Calu3 (cell line): ENCODE results near the gene NPHS2. TPM values are rescaled to one million over a fixed set of nuclear protein-coding genes. Genes with fewer than 3 reads are reported as not detected.

ENCODE experiments used
- BruUV-seq: library from RNA; stranded (reverse); fragments of 400-500 nt; replicated peaks from 2 replicates; lab custom pipeline; 2021; lab: Mats Ljungman, UMichigan
- CTCF ChIA-PET: fragments of 300-600 bp; sonication (Branson Sonifier 250); formaldehyde crosslinking; loops from one replicate; lab custom pipeline; 2022; ENCODE audit warnings: antibody characterized with exemption; lab: Charles Lee
- DNase-seq: peaks from one replicate; pipeline ENCODE4 v3.0.0; 2022
- H3K27ac Mint-ChIP-seq: one replicate; pipeline ENCODE4 v1.8.0; 2022; ENCODE audit warnings: mixed read lengths; ENCODE audit not compliant: unreplicated experiment
- H3K27me3 Mint-ChIP-seq: one replicate; pipeline ENCODE4 v1.8.0; 2022; ENCODE audit warnings: mixed read lengths; ENCODE audit not compliant: unreplicated experiment
- H3K36me3 Mint-ChIP-seq: one replicate; pipeline ENCODE4 v1.8.0; 2022; ENCODE audit warnings: mild to moderate bottlenecking, moderate library complexity, mixed read lengths; ENCODE audit not compliant: insufficient read depth, unreplicated experiment
- H3K4me1 Mint-ChIP-seq: one replicate; pipeline ENCODE4 v1.8.0; 2022; ENCODE audit warnings: mild to moderate bottlenecking, low read depth, mixed read lengths; ENCODE audit not compliant: unreplicated experiment
- H3K4me3 Mint-ChIP-seq: one replicate; pipeline ENCODE4 v1.8.0; 2022; ENCODE audit warnings: mild to moderate bottlenecking, low read depth, moderate library complexity, mixed read lengths; ENCODE audit not compliant: unreplicated experiment
- H3K9me3 Mint-ChIP-seq: one replicate; pipeline ENCODE4 v1.8.0; 2022; ENCODE audit warnings: low read depth, mixed read lengths; ENCODE audit not compliant: unreplicated experiment
- intact Hi-C: fragments of 100-400 bp; cut with micrococcal nuclease; formaldehyde crosslinking; loops from one replicate; pipeline ENCODE4 v1.10.0; 2022; ENCODE audit not compliant: unreplicated experiment
- total RNA-seq: library from RNA; stranded (reverse); gene quantifications from 2 replicates; pipeline ENCODE4 v1.2.3, GENCODE V29; 2022
- TF ChIP-seq, protein P1 (sequence below): fragments of 200-600 bp; IDR thresholded peaks from one replicate; pipeline ENCODE4 v1.8.0; 2022; ENCODE audit warnings: antibody characterized with exemption; ENCODE audit not compliant: unreplicated experiment

Gene NPHS2
- total RNA-seq, 1 experiment from 2014 or later, result not detected

DNA sequence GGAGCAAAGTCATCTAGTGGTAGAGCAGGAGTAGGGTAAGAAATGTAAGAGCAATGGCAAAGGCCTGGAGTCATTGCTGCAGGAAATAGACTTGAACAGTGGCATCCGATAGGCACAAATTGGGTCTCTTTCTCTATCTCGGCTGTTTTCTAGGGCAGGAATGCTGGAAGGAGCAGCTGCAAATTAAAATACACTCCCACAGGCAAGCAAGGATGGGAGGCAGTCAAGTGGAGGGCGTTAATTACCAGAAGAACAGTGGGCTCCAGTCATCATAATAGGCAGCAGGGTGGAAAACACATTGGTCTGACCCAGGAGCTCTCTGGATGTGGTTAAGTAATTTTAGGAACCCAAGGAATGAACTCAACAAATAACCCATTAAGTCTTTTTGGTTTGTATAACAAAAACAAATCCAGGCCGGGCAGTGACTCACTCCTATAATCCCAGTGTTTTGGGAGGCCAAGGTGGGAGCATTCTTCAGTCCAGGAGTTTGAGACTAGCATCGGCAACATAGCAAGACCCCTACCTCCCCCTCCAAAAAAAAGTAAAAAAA lies 8.1 kb upstream of the NPHS2 start:
- DNase-seq, result no peak
- H3K4me3 Mint-ChIP-seq, result no peak overlapping the region
- CTCF ChIA-PET, result no interaction called here

GRCh38 chr1:179576509-179576908 lies 761 bp upstream of the NPHS2 start:
- no peak overlapping the region for H3K4me3 Mint-ChIP-seq
- peaks cover 8% of the 10 kb centered on the region for H3K4me1 Mint-ChIP-seq
- peaks cover 92% of the 10 kb centered on the region for H3K27me3 Mint-ChIP-seq
- H3K9me3 Mint-ChIP-seq, result no peaks in the 10 kb centered on the region
- no peak for DNase-seq
- no TSS peak for BruUV-seq
- no peaks in the 10 kb centered on the region for H3K36me3 Mint-ChIP-seq
- no peak overlapping the region for H3K27ac Mint-ChIP-seq
- intact Hi-C loops, result no loop called here
- TF ChIP-seq, protein P1, sequence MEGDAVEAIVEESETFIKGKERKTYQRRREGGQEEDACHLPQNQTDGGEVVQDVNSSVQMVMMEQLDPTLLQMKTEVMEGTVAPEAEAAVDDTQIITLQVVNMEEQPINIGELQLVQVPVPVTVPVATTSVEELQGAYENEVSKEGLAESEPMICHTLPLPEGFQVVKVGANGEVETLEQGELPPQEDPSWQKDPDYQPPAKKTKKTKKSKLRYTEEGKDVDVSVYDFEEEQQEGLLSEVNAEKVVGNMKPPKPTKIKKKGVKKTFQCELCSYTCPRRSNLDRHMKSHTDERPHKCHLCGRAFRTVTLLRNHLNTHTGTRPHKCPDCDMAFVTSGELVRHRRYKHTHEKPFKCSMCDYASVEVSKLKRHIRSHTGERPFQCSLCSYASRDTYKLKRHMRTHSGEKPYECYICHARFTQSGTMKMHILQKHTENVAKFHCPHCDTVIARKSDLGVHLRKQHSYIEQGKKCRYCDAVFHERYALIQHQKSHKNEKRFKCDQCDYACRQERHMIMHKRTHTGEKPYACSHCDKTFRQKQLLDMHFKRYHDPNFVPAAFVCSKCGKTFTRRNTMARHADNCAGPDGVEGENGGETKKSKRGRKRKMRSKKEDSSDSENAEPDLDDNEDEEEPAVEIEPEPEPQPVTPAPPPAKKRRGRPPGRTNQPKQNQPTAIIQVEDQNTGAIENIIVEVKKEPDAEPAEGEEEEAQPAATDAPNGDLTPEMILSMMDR, result no peak
- CTCF ChIA-PET, result no interaction called here

More for the DNA sequence above, 8.1 kb upstream of the NPHS2 start:
- no peaks in the 10 kb centered on the region for H3K36me3 Mint-ChIP-seq
- H3K9me3 Mint-ChIP-seq, result no peaks in the 10 kb centered on the region
- peaks cover 85% of the 10 kb centered on the region for H3K27me3 Mint-ChIP-seq
- no peak overlapping the region for H3K27ac Mint-ChIP-seq
- TF ChIP-seq, protein P1, result no peak
- intact Hi-C loops, result no loop called here
- BruUV-seq, result no TSS peak
- H3K4me1 Mint-ChIP-seq, result no peaks in the 10 kb centered on the region

- H3K27ac Mint-ChIP-seq, result no peak overlapping the region
- no peaks in the 10 kb centered on the region for H3K4me1 Mint-ChIP-seq
- intact Hi-C loops, result no loop called here
- CTCF ChIA-PET, result no interaction called here
- no TSS peak for BruUV-seq
- H3K9me3 Mint-ChIP-seq, result no peaks in the 10 kb centered on the region
- peaks cover 47% of the 10 kb centered on the region for H3K27me3 Mint-ChIP-seq
- no peak for DNase-seq
- no peaks in the 10 kb centered on the region for H3K36me3 Mint-ChIP-seq
- no peak overlapping the region for H3K4me3 Mint-ChIP-seq
- TF ChIP-seq, protein P1, result no peak
Measured at GRCh38 chr1:179558078-179558477, 17.7 kb downstream of the NPHS2 start.

DNA sequence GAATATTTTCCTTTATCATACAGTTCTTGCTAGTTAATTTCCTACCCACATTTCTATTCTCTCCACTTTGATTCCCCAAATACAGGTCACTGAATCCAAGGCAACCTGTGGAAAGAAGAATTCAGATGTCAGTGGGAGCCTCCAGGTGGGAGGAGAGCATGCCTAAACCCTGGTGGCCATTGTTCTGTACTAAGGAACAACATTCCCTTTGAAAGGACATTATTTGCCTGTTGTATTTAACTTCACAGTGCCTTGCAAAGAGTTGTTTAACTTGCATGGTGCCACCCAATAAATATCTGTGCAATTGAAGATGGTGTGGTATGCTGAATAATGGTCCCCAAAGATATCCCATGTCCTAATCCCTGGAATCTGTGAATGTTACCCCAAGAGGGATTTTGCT lies 21.3 kb downstream of the NPHS2 start:
- BruUV-seq, result no TSS peak
- intact Hi-C loops, result no loop called here
- no peak overlapping the region for H3K27ac Mint-ChIP-seq
- TF ChIP-seq, protein P1, result no peak
- H3K36me3 Mint-ChIP-seq, result no peaks in the 10 kb centered on the region
- CTCF ChIA-PET, result no interaction called here
- H3K4me1 Mint-ChIP-seq, result no peaks in the 10 kb centered on the region
- H3K9me3 Mint-ChIP-seq, result no peaks in the 10 kb centered on the region
- no peak overlapping the region for H3K4me3 Mint-ChIP-seq
- DNase-seq, result no peak
- peaks cover 71% of the 10 kb centered on the region for H3K27me3 Mint-ChIP-seq
